H9 (cell line): Measurements from ENCODE around the gene ANK2. TPM values are rescaled to one million over a fixed set of nuclear protein-coding genes. Genes with fewer than 3 reads are reported as not detected.

Experiments
- DNase-seq: peaks from one replicate; pipeline ENCODE4 v3.0.0-alpha.2; 2017
- H2AFZ ChIP-seq: one replicate; pipeline ENCODE4 v1.6.1; 2013; ENCODE audit warnings: mild to moderate bottlenecking, low read length, control low read depth, moderate library complexity
- H2AK5ac ChIP-seq: 2 replicates; pipeline ENCODE4 v1.6.1; 2013; ENCODE audit warnings: low read length, control low read depth, mixed read lengths; ENCODE audit not compliant: insufficient read length
- H2BK120ac ChIP-seq: one replicate; pipeline ENCODE4 v1.6.1; 2013; ENCODE audit warnings: low read depth, mild to moderate bottlenecking, low read length, control low read depth, inconsistent platforms; ENCODE audit not compliant: poor library complexity, severe bottlenecking
- H2BK12ac ChIP-seq: 2 replicates; pipeline ENCODE4 v1.6.1; 2013; ENCODE audit warnings: low read length, control low read depth, mixed read lengths, low read depth; ENCODE audit not compliant: insufficient read length
- H2BK15ac ChIP-seq: 2 replicates; pipeline ENCODE4 v1.6.1; 2013; ENCODE audit warnings: low read depth, low read length, control low read depth
- H2BK20ac ChIP-seq: one replicate; pipeline ENCODE4 v1.6.1; 2013; ENCODE audit warnings: low read depth, mild to moderate bottlenecking, low read length, control low read depth, inconsistent platforms; ENCODE audit not compliant: poor library complexity, severe bottlenecking
- H2BK5ac ChIP-seq: 2 replicates; pipeline ENCODE4 v1.6.1; 2013; ENCODE audit warnings: low read length, control low read depth, mixed read lengths; ENCODE audit not compliant: insufficient read length
- H3K14ac ChIP-seq: 2 replicates; pipeline ENCODE4 v1.6.1; 2013; ENCODE audit warnings: low read length, control low read depth; ENCODE audit not compliant: insufficient read depth
- H3K18ac ChIP-seq: 2 replicates; pipeline ENCODE4 v1.6.1; 2013; ENCODE audit warnings: low read depth, mild to moderate bottlenecking, mixed read lengths, low read length, control low read depth; ENCODE audit not compliant: insufficient read length
- H3K23ac ChIP-seq: 2 replicates; pipeline ENCODE4 v1.6.1; 2013; ENCODE audit warnings: low read length, control low read depth, mixed read lengths, low read depth; ENCODE audit not compliant: insufficient read length
- H3K23me2 ChIP-seq: 2 replicates; pipeline ENCODE4 v1.6.1; 2013; ENCODE audit warnings: low read depth, mild to moderate bottlenecking, mixed read lengths, low read length, control low read depth; ENCODE audit not compliant: insufficient read length, poor library complexity, severe bottlenecking
- H3K27ac ChIP-seq: 2 replicates; pipeline ENCODE4 v1.5.1; 2013; ENCODE audit warnings: low read length, control low read depth, mixed read lengths, low read depth; ENCODE audit not compliant: insufficient read length
- H3K27me3 ChIP-seq: 2 replicates; pipeline ENCODE4 v1.6.1; 2013; ENCODE audit warnings: low read length, control low read depth, inconsistent platforms; ENCODE audit not compliant: insufficient read depth
- H3K4ac ChIP-seq: 2 replicates; pipeline ENCODE4 v1.6.1; 2013; ENCODE audit warnings: low read depth, mild to moderate bottlenecking, control low read depth, inconsistent platforms, low read length, moderate library complexity
- H3K4me1 ChIP-seq: 2 replicates; pipeline ENCODE4 v1.6.1; 2013; ENCODE audit warnings: low read length, control low read depth, inconsistent platforms; ENCODE audit not compliant: insufficient read depth
- H3K4me2 ChIP-seq: 2 replicates; pipeline ENCODE4 v1.6.1; 2013; ENCODE audit warnings: low read length, control low read depth, mixed read lengths; ENCODE audit not compliant: insufficient read length, insufficient read depth
- H3K56ac ChIP-seq: 2 replicates; pipeline ENCODE4 v1.6.1; 2013; ENCODE audit warnings: low read depth, mild to moderate bottlenecking, mixed read lengths, low read length, control low read depth; ENCODE audit not compliant: insufficient read length
- H3K79me1 ChIP-seq: 2 replicates; pipeline ENCODE4 v1.6.1; 2013; ENCODE audit warnings: low read depth, mild to moderate bottlenecking, moderate library complexity, low read length, control low read depth, inconsistent platforms; ENCODE audit not compliant: insufficient read depth, poor library complexity, severe bottlenecking
- H3K79me2 ChIP-seq: 2 replicates; pipeline ENCODE4 v1.6.1; 2013; ENCODE audit warnings: low read length, control low read depth, inconsistent platforms; ENCODE audit not compliant: insufficient read depth
- H3K9ac ChIP-seq: 2 replicates; pipeline ENCODE4 v1.6.1; 2013; ENCODE audit warnings: low read length, control low read depth, mixed read lengths; ENCODE audit not compliant: insufficient read length; ENCODE audit errors: extremely low read depth
- H3K9me3 ChIP-seq: one replicate; pipeline ENCODE4 v1.6.1; 2013; ENCODE audit warnings: low read depth, low read length, inconsistent platforms; ENCODE audit not compliant: control insufficient read depth
- H3T11ph ChIP-seq: one replicate; pipeline ENCODE4 v1.6.1; 2013; ENCODE audit warnings: mild to moderate bottlenecking, low read length, control low read depth, inconsistent platforms
- H4K20me1 ChIP-seq: one replicate; pipeline ENCODE4 v1.6.1; 2013; ENCODE audit not compliant: control insufficient read depth, insufficient read length, insufficient read depth
- H4K5ac ChIP-seq: 2 replicates; pipeline ENCODE4 v1.6.1; 2013; ENCODE audit warnings: low read depth, mild to moderate bottlenecking, mixed read lengths, low read length, control low read depth; ENCODE audit not compliant: insufficient read length
- H4K8ac ChIP-seq: replicated peaks from 2 replicates; pipeline ENCODE4 v1.6.1; 2013; ENCODE audit warnings: low read length, control low read depth, mixed read lengths, low read depth; ENCODE audit not compliant: insufficient read length
- H4K91ac ChIP-seq: 2 replicates; pipeline ENCODE4 v1.6.1; 2013; ENCODE audit warnings: low read depth, mild to moderate bottlenecking, moderate library complexity, mixed read lengths, low read length, control low read depth; ENCODE audit not compliant: insufficient read length
- H3K27ac Mint-ChIP-seq, 3 experiments: 2 replicates in 2 of 3; 3 replicates in 1 of 3; pipeline ENCODE4 v1.8.0; 2020 to 2021; ENCODE audit warnings: mixed read lengths in 3 of 3, mild to moderate bottlenecking in 1 of 3, moderate library complexity in 1 of 3
- H3K27me3 Mint-ChIP-seq: 2 replicates; pipeline ENCODE4 v1.8.0; 2021; ENCODE audit warnings: low read depth, mild to moderate bottlenecking, moderate library complexity, mixed read lengths
- H3K36me3 Mint-ChIP-seq, 3 experiments: 2 replicates in 2 of 3; 3 replicates in 1 of 3; pipeline ENCODE4 v1.8.0; 2020 to 2021; ENCODE audit warnings: low read depth in 3 of 3, mixed read lengths in 3 of 3; ENCODE audit not compliant: insufficient read depth in 1 of 3
- H3K4me1 Mint-ChIP-seq, 2 experiments: 2 replicates each; pipeline ENCODE4 v1.8.0; 2020; ENCODE audit warnings: mixed read lengths in 2 of 2
- H3K4me3 Mint-ChIP-seq, 2 experiments: 2 replicates in 1 of 2; 3 replicates in 1 of 2; pipeline ENCODE4 v1.8.0; 2020 to 2021; ENCODE audit warnings: mild to moderate bottlenecking in 2 of 2, mixed read lengths in 2 of 2, moderate library complexity in 1 of 2
- H3K9me3 Mint-ChIP-seq, 2 experiments: 2 replicates in 1 of 2; 3 replicates in 1 of 2; pipeline ENCODE4 v1.8.0; 2020; ENCODE audit warnings: mild to moderate bottlenecking in 2 of 2, mixed read lengths in 2 of 2, moderate library complexity in 1 of 2
- CTCF ChIP-seq: fragments of 200-600 bp; sonication (generic); conservative IDR thresholded peaks from 3 replicates; pipeline ENCODE4 v1.8.0; 2021; ENCODE audit warnings: antibody characterized with exemption, mild to moderate bottlenecking
- WGBS: extraction: QIAGEN DNeasy Blood & Tissue Kit; methylation state at CpG from one replicate; pipeline ENCODE4 v1.1.7; 2013; ENCODE audit warnings: missing lambda C conversion rate, low lambda C conversion rate, mixed read lengths; ENCODE audit not compliant: insufficient read length; ENCODE audit errors: extremely low coverage; 5-methylcytosine and 5-hydroxymethylcytosine counted together
- total RNA-seq: library from RNA; stranded (reverse); gene quantifications from 2 replicates; pipeline ENCODE4 v1.2.1, GENCODE V29; 2021

Gene ANK2
- total RNA-seq, 1 experiment from 2014 or later = 36.8 TPM

DNA sequence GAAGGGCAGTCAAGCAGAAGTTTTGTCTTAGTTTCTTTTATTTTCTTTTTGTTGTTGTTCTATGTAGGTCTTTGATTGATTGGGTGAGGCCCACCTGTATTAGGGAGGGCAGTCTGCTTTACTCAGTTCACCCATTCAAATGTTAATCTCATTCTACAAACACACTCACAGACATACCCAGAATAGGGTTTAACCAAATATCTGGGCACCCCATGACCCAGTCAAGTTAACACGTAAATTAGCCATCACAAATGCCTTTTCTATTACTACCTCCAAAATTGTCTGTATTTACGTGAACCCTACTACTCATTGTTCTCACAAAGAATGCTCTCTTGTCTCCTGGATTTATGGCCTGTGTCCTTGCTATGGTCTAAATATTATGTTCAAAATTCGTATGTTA is 339.7 kb downstream of the ANK2 start:
- no peaks in the 10 kb centered on the region for H3K27me3 Mint-ChIP-seq

More for the DNA sequence above, 339.7 kb downstream of the ANK2 start:
- Mint-ChIP-seq H3K4me1 (peaks cover 23 to 36% of the 10 kb centered on the region in 2 experiments), H3K4me3 (no peak overlapping the region), H3K36me3 (peaks cover 6 to 28% (median 6%) of the 10 kb centered on the region in 3 experiments; a peak in 6 of 7 replicates), H3K27ac (no peak overlapping the region), H3K9me3 (peaks cover 11 to 16% of the 10 kb centered on the region in 2 experiments)
- H2AK5ac ChIP-seq = no peak overlapping the region
- no peaks in the 10 kb centered on the region for H3K79me1 ChIP-seq
- peaks cover 8% of the 10 kb centered on the region for H3K9me3 ChIP-seq
- WGBS = no CpG with 5 or more reads among the region's 3 CpGs
- no peak overlapping the region for H3K23ac ChIP-seq
- H2BK120ac ChIP-seq = no peak overlapping the region
- H3K9ac ChIP-seq = no peak overlapping the region
- H2BK5ac ChIP-seq = no peak overlapping the region
- no peak overlapping the region for H2BK20ac ChIP-seq
- H3K14ac ChIP-seq = no peak overlapping the region
- H3K27me3 ChIP-seq = no peaks in the 10 kb centered on the region
- no peaks in the 10 kb centered on the region for H4K20me1 ChIP-seq
- H4K91ac ChIP-seq = no peak overlapping the region
- no peak overlapping the region for H3T11ph ChIP-seq
- TF ChIP-seq CTCF = no peak
- H2BK12ac ChIP-seq = no peak overlapping the region
- H2AFZ ChIP-seq = no peak overlapping the region
- no peak overlapping the region for H3K4me2 ChIP-seq
- H4K8ac ChIP-seq = no peak overlapping the region
- no peak overlapping the region for H3K27ac ChIP-seq
- H3K4ac ChIP-seq = no peak overlapping the region
- H3K23me2 ChIP-seq = no peaks in the 10 kb centered on the region
- no peak for DNase-seq
- no peak overlapping the region for H4K5ac ChIP-seq
- no peak overlapping the region for H3K18ac ChIP-seq
- no peaks in the 10 kb centered on the region for H3K79me2 ChIP-seq
- no peaks in the 10 kb centered on the region for H3K4me1 ChIP-seq
- no peak overlapping the region for H3K56ac ChIP-seq
- H2BK15ac ChIP-seq = no peak overlapping the region
